PFSK-1 (cell line): ENCODE results near the gene MGST2.

Source experiments
- FOXP2 ChIP-seq: optimal IDR thresholded peaks from 2 replicates; pipeline ENCODE3; 2011; ENCODE audit warnings: borderline replicate concordance, control low read depth, inconsistent platforms; ENCODE audit not compliant: insufficient read depth; ENCODE audit errors: extremely low read length, extremely low read depth
- POLR2AphosphoS5 ChIP-seq: IDR thresholded peaks from 2 replicates; pipeline ENCODE4 v1.6.1; 2012; ENCODE audit warnings: low read depth, mild to moderate bottlenecking, control low read depth, low read length, moderate library complexity
- REST ChIP-seq, 2 experiments: IDR thresholded peaks; 2 replicates each; pipeline versions ENCODE4 v1.6.1 to v1.8.0; 2011 to 2012; ENCODE audit warnings: low read depth in 2 of 2, low read length in 2 of 2, control low read depth in 1 of 2, inconsistent platforms in 1 of 2, mild to moderate bottlenecking in 1 of 2, moderate library complexity in 1 of 2; ENCODE audit not compliant: insufficient read depth in 1 of 2
- SIN3A ChIP-seq: IDR thresholded peaks from 2 replicates; pipeline ENCODE4 v1.6.1; 2012; ENCODE audit warnings: mild to moderate bottlenecking, low read length, moderate library complexity, borderline replicate concordance; ENCODE audit not compliant: insufficient read depth
- TAF1 ChIP-seq: IDR thresholded peaks from 2 replicates; pipeline ENCODE4 v1.6.1; 2012; ENCODE audit warnings: low read length, control low read depth, borderline replicate concordance; ENCODE audit not compliant: insufficient read depth

MGST2 gene

GRCh38 chr4:139669890-139670289, 4.3 kb downstream of the MGST2 start:
- TF ChIP-seq POLR2AphosphoS5 (no peak), SIN3A (no peak), REST (IDR thresholded peaks at IDR 0.05; ENCODE audit: insufficient read depth in 1 of 2, low read depth in 2 of 2, low read length in 2 of 2) (no peak), TAF1 (no peak), FOXP2 (no peak)

- TF ChIP-seq SIN3A = no peak
These were observed 5.2 kb downstream of the MGST2 start for GRCh38 chr4:139670775-139671174.

GRCh38 chr4:139672215-139672614, 6.6 kb downstream of the MGST2 start:
- TF ChIP-seq TAF1 = no peak
- TF ChIP-seq FOXP2 = no peak
- no peak for TF ChIP-seq POLR2AphosphoS5
- no peak for TF ChIP-seq REST (IDR thresholded peaks at IDR 0.05; ENCODE audit: insufficient read depth in 1 of 2, low read depth in 2 of 2, low read length in 2 of 2)
- TF ChIP-seq SIN3A = no peak

GRCh38 chr4:139672732-139673131, 7.1 kb downstream of the MGST2 start:
- no peak for TF ChIP-seq TAF1
- TF ChIP-seq REST (IDR thresholded peaks at IDR 0.05; ENCODE audit: insufficient read depth in 1 of 2, low read depth in 2 of 2, low read length in 2 of 2) = no peak
- TF ChIP-seq POLR2AphosphoS5 = no peak
- TF ChIP-seq SIN3A = no peak
- TF ChIP-seq FOXP2 = no peak

- no peak for TF ChIP-seq FOXP2
- no peak for TF ChIP-seq SIN3A
- TF ChIP-seq TAF1 = no peak
- TF ChIP-seq REST (IDR thresholded peaks at IDR 0.05; ENCODE audit: insufficient read depth in 1 of 2, low read depth in 2 of 2, low read length in 2 of 2) = no peak
- no peak for TF ChIP-seq POLR2AphosphoS5
These were observed 9.4 kb downstream of the MGST2 start for GRCh38 chr4:139674875-139675550.
